Suprapubic skin (tissue), 4 donors: Measurements from ENCODE around the gene MICALL2. TPM values are rescaled to one million over a fixed set of nuclear protein-coding genes. Genes with fewer than 3 reads are reported as not detected.

Experiments
- DNase-seq, 2 donors: peaks; one replicate each; pipeline ENCODE4 v3.0.0-alpha.2; 2019; ENCODE audit warnings: low spot score in 2 of 2
- H3K27ac ChIP-seq: fragments of 200-600 bp; sonication (generic); one replicate; pipeline ENCODE4 v1.5.1; 2019
- H3K27me3 ChIP-seq: fragments of 200-600 bp; sonication (generic); one replicate; pipeline ENCODE4 v1.5.1; 2019
- H3K36me3 ChIP-seq: fragments of 200-600 bp; sonication (generic); one replicate; pipeline ENCODE4 v1.5.1; 2019
- H3K4me1 ChIP-seq: fragments of 200-600 bp; sonication (generic); one replicate; pipeline ENCODE4 v1.5.1; 2019
- H3K4me3 ChIP-seq: fragments of 200-600 bp; sonication (generic); one replicate; pipeline ENCODE4 v1.5.1; 2019; ENCODE audit warnings: mild to moderate bottlenecking
- H3K9me3 ChIP-seq: fragments of 200-600 bp; sonication (generic); one replicate; pipeline ENCODE4 v1.5.1; 2019
- EP300 ChIP-seq: sonication (generic); formaldehyde crosslinking; IDR thresholded peaks from one replicate; pipeline ENCODE4 v1.6.1; 2017; ENCODE audit warnings: antibody characterized with exemption
- POLR2A ChIP-seq, 2 donors: fragments of 450-650 bp; IDR thresholded peaks; one replicate each; pipeline ENCODE4 v1.6.1; 2017; ENCODE audit warnings: antibody characterized with exemption in 2 of 2, mild to moderate bottlenecking in 2 of 2, moderate library complexity in 2 of 2
- POLR2AphosphoS5 ChIP-seq, 3 donors: sonication (generic); formaldehyde crosslinking; IDR thresholded peaks; one replicate each; pipeline ENCODE4 v1.6.1; 2017; ENCODE audit warnings: antibody characterized with exemption in 3 of 3
- WGBS: methylation state at CpG from one replicate; pipeline ENCODE4 v1.1.5; 2018; 5-methylcytosine and 5-hydroxymethylcytosine counted together
- total RNA-seq, 4 donors: library from RNA; depleted of rRNA; stranded (reverse); fragments of >200 nt; gene quantifications; one replicate each; pipeline ENCODE4 v1.1.0, GENCODE V29; 2016
- TF ChIP-seq, protein P1 (sequence below), 2 donors: fragments of 200-600 bp in 1 of 2; fragments of 450-650 bp in 1 of 2; sonication (generic) in 1 of 2; IDR thresholded peaks; one replicate each; pipeline ENCODE4 v1.5.1; 2016 to 2019; ENCODE audit warnings: antibody characterized with exemption in 2 of 2, mild to moderate bottlenecking in 1 of 2, moderate library complexity in 1 of 2

Gene MICALL2
- total RNA-seq, 4 donors from 2014 or later, result 15.7 to 23.5 (median 16.9) TPM

DNA sequence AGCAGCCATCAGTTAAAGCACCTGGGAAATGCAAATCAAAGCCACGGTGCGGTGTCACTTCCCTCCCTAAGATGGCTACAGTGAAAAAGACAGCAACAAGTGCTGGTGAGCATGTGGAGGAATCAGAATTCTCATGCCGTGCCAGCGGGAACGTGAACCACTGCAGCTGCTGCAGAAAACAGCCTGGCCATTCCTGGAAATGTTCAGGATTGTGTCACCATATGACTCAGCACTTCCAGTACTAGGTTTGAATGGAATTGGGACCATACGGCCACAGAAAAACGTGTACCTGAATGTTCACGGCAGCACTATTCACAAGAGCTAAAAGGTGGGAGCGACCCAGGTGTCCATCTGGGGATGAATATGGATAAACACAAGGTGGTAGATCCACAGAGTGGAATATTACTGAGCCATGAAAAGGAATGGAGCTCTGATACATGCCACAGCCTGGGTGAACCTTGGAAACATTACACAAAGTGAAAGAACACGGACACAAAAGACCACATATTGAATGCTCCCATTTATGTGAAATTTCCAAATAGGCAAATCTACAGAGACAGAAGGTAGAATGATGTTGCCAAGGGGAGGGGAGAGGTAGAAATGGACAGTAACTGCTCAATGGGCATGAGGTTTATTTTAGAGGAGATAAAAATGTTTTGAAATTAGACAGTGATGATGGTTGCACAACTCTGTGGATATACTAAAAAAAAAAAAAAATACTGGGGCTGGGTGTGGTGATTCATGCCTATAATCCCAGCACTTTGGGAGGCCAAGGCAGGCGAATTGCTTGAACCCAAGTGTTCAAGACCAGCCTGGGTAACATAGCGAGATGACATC lies 61.6 kb downstream of the MICALL2 start:
- no peak for DNase-seq
- no peak overlapping the region for H3K27ac ChIP-seq
- no peaks in the 10 kb centered on the region for H3K4me1 ChIP-seq
- TF ChIP-seq POLR2A (IDR thresholded peaks at IDR 0.05), result no peak
- TF ChIP-seq, protein P1, sequence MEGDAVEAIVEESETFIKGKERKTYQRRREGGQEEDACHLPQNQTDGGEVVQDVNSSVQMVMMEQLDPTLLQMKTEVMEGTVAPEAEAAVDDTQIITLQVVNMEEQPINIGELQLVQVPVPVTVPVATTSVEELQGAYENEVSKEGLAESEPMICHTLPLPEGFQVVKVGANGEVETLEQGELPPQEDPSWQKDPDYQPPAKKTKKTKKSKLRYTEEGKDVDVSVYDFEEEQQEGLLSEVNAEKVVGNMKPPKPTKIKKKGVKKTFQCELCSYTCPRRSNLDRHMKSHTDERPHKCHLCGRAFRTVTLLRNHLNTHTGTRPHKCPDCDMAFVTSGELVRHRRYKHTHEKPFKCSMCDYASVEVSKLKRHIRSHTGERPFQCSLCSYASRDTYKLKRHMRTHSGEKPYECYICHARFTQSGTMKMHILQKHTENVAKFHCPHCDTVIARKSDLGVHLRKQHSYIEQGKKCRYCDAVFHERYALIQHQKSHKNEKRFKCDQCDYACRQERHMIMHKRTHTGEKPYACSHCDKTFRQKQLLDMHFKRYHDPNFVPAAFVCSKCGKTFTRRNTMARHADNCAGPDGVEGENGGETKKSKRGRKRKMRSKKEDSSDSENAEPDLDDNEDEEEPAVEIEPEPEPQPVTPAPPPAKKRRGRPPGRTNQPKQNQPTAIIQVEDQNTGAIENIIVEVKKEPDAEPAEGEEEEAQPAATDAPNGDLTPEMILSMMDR (IDR thresholded peaks at IDR 0.05), result no peak
- TF ChIP-seq POLR2AphosphoS5 (IDR thresholded peaks at IDR 0.05), result no peak
- TF ChIP-seq EP300, result no peak
- H3K9me3 ChIP-seq, result no peaks in the 10 kb centered on the region
- whole genome bisulfite sequencing, result 82% methylated on average over 9 of the region's 12 CpGs
- no peak overlapping the region for H3K4me3 ChIP-seq
- no peaks in the 10 kb centered on the region for H3K36me3 ChIP-seq
- peaks cover 71% of the 10 kb centered on the region for H3K27me3 ChIP-seq

DNA sequence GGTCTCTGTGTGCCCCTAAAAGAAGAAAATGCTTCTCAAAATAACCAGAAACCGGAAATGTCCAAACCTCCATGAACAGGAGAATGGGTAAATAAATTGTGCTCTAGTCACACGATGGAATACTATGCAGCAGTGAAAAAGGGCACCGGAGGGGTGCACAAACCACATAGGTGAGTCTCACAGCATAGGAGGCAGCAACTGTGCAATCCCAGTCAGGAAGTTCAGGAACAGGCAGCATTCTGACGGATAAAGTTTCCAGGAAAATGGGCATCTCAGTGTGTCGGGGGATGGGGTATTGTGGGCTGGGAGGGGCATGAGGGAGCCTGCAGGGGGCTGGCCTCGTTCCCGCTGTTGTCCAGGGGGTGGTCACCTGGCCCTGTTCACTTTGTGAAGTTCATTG lies 63.1 kb downstream of the MICALL2 start:
- Histone ChIP-seq H3K36me3 (no peaks in the 10 kb centered on the region), H3K4me3 (no peak overlapping the region), H3K4me1 (no peaks in the 10 kb centered on the region), H3K27me3 (peaks cover 77% of the 10 kb centered on the region), H3K27ac (no peak overlapping the region), H3K9me3 (no peaks in the 10 kb centered on the region)
- no peak for TF ChIP-seq POLR2AphosphoS5 (IDR thresholded peaks at IDR 0.05)
- WGBS, result 72% methylated on average over 7 of the region's 7 CpGs
- no peak for DNase-seq

DNA sequence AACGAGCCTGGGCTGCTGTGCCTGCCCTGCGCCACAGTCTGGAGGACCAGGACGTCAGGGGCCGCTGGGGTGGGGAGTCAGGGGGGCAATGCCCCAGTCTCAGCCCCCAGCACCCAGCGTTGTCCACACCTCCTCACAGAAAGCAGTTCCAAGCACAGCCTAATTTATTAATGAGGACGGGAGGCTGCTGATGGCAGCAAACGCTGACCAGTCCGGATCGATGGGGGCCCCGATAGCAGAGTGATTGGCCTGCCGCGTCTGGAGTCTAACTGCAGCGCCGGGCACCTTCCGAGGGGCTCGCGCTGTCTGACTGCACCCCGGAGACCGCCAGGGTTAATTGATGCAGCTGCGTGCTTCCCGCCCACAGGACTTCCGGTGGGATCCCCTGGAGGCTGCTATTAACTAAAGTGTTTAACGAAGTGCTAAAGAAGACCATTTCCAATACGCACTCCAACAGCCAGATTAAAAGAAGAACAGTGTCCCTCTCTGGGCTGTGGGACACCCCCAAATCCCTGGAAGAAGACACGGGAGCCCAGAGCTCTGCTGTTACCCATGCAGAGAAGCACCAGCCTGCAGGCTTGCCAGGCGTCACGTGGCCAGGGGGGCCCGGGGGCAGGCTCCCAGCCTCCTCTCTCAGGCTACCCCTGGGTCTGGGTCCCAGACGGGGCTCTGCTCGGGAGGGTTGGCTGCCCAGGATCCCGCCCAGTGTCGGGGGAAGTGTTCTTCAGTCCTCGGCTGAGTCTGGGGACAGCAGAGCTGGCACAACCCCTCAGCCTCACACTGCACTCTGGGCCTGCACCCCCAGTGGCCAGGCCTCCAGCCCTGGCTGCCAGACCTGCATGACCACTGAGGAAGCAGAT lies 63.8 kb downstream of the MICALL2 start:
- WGBS, result 68% methylated on average over 7 of the region's 33 CpGs
- peaks cover 74% of the 10 kb centered on the region for H3K27me3 ChIP-seq
- TF ChIP-seq, protein P1 (IDR thresholded peaks at IDR 0.05), result no peak
- no peak for TF ChIP-seq POLR2A (IDR thresholded peaks at IDR 0.05)
- TF ChIP-seq EP300, result no peak
- no peak for TF ChIP-seq POLR2AphosphoS5 (IDR thresholded peaks at IDR 0.05)

DNA sequence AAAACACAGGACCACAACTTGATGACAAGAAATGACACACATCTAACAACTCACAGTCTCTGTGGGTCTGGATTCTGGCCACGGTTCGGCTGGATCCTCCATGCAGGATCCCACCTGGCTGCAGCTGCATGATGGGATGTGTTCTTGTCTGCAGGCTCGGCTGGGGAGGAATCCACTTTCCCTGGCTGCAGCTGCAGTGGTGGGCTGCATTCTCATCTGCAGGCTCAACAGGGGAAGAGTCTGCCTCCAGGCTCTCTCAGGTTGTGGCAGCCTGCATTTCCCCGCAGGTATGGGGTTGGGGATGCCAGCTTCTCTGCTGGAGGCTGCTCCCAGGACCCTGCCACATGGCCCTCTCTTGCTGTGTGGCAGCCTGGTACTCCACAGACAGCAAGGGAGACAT lies 64.9 kb downstream of the MICALL2 start:
- no peaks in the 10 kb centered on the region for H3K9me3 ChIP-seq
- no peaks in the 10 kb centered on the region for H3K4me1 ChIP-seq
- no peak for DNase-seq
- no peak overlapping the region for H3K4me3 ChIP-seq
- no peak for TF ChIP-seq EP300
- TF ChIP-seq, protein P1 (IDR thresholded peaks at IDR 0.05), result no peak
- TF ChIP-seq POLR2AphosphoS5 (IDR thresholded peaks at IDR 0.05), result no peak
- TF ChIP-seq POLR2A (IDR thresholded peaks at IDR 0.05), result no peak
- H3K36me3 ChIP-seq, result no peaks in the 10 kb centered on the region
- no peak overlapping the region for H3K27ac ChIP-seq
- WGBS, result 85% methylated on average over 3 of the region's 4 CpGs
- H3K27me3 ChIP-seq, result peaks cover 77% of the 10 kb centered on the region

More for the DNA sequence above, 63.8 kb downstream of the MICALL2 start:
- Histone ChIP-seq H3K9me3 (no peaks in the 10 kb centered on the region), H3K36me3 (no peaks in the 10 kb centered on the region), H3K27ac (no peak overlapping the region), H3K4me3 (no peak overlapping the region), H3K4me1 (no peaks in the 10 kb centered on the region)
- DNase-seq, result no peak

DNA sequence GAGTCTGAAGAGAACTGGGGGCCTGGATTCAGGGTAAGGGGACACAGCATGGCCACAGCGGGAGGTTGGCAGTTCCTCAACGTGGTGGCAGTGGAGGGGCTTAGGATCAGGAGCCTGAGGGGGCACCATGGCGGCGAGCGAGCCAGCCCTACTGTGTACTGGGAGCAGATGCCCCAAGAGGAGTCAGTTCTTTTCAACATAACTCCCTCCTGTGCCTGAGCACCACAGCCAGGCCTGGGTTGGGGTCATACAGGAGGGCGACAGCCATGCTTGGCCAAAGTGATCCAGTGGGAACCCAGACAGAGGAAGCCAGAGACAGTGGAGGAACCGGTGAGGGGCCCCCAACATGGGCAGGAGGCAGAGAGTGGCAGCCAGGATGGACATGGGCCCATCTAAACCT lies 65.8 kb downstream of the MICALL2 start:
- no peaks in the 10 kb centered on the region for H3K4me1 ChIP-seq
- H3K9me3 ChIP-seq, result no peaks in the 10 kb centered on the region
- WGBS, result 86% methylated on average over 7 of the region's 7 CpGs
- no peak overlapping the region for H3K27ac ChIP-seq
- TF ChIP-seq EP300 (no peak), POLR2AphosphoS5 (IDR thresholded peaks at IDR 0.05) (no peak), POLR2A (IDR thresholded peaks at IDR 0.05) (no peak)
- TF ChIP-seq, protein P1 (IDR thresholded peaks at IDR 0.05), result no peak
- H3K36me3 ChIP-seq, result no peaks in the 10 kb centered on the region
- H3K4me3 ChIP-seq, result no peak overlapping the region
- DNase-seq, result no peak
- H3K27me3 ChIP-seq, result peaks cover 76% of the 10 kb centered on the region
